Measurements from ENCODE around the gene PFKFB4. TPM values are rescaled to one million over a fixed set of nuclear protein-coding genes. Genes with fewer than 3 reads are reported as not detected.

PFKFB4 gene
- total and polyA plus RNA-seq, 2 of the 8 experiments (the other 6 are each of a cell fraction or from before 2014, with no cell fraction given) = 10.7 to 20.1 TPM

GRCh38 chr3:48514431-48515227, 42.0 kb downstream of the PFKFB4 start:
- H3K4me3 ChIP-seq (ENCODE audit: extremely low read depth in 1 of 4, insufficient read depth in 2 of 4, low read depth in 3 of 4, low read length in 4 of 4) = no peak overlapping the region
- H3K36me3 ChIP-seq (ENCODE audit: control insufficient read depth in 2 of 4, insufficient read depth in 4 of 4, low read length in 3 of 4) = no peaks in the 10 kb centered on the region; a peak in 1 of 8 replicates
- no peak overlapping the region for H2BK20ac ChIP-seq (ENCODE audit: low read length)
- no peaks in the 10 kb centered on the region for H3K27me3 ChIP-seq (replicated peaks in 1 of 4; ENCODE audit: control insufficient read depth in 3 of 4, extremely low read depth in 1 of 4, insufficient read depth in 3 of 4, low read length in 3 of 4)
- H3K79me1 ChIP-seq (ENCODE audit: low read depth, low read length) = no peaks in the 10 kb centered on the region
- H4K8ac ChIP-seq (ENCODE audit: extremely low read depth, insufficient read depth, low read length) = no peak overlapping the region
- no peak overlapping the region for H3K23ac ChIP-seq (ENCODE audit: insufficient read length)
- DNase-seq (ENCODE audit: low read depth in 1 of 2, low spot score in 2 of 2) = no peak
- no peak overlapping the region for H2AFZ ChIP-seq (ENCODE audit: low read length)
- 91% methylated on average over 8 of the region's 8 CpGs; no CpG with 5 or more reads in 1 of the 2 experiments for WGBS, 2 experiments (ENCODE audit: extremely low coverage in 1 of 2, insufficient coverage in 1 of 2, insufficient read length in 1 of 2, insufficient replicate concordance in 2 of 2, low coverage in 1 of 2, low lambda C conversion rate in 2 of 2, missing lambda C conversion rate in 1 of 2)
- H3K56ac ChIP-seq (replicated peaks; ENCODE audit: insufficient read length, low read depth, low read length) = no peak overlapping the region
- H2AK5ac ChIP-seq (ENCODE audit: low read depth, low read length) = no peak overlapping the region
- ChIA-PET POLR2A (ENCODE audit: partially characterized antibody) (interaction anchor here (0.7 to 1.1 kb wide), 3 partner anchors 41 to 97 kb away, joined by 3 to 4 read pairs (median 3); no protein-coding TSS in a partner anchor), CTCF (ENCODE audit: partially characterized antibody) (interaction anchor here (0.7 to 4.0 kb wide), 6 partner anchors 34 to 114 kb away, joined by 3 to 12 read pairs (median 7); a partner anchor contains a TSS)
- no peak overlapping the region for H3K9ac ChIP-seq (replicated peaks in 1 of 4; ENCODE audit: extremely low read depth in 1 of 4, low read depth in 3 of 4, low read length in 3 of 4)
- no peak overlapping the region for H3K4me2 ChIP-seq (ENCODE audit: insufficient read depth in 1 of 2, low read depth in 2 of 2, low read length in 2 of 2)
- no peaks in the 10 kb centered on the region for H4K20me1 ChIP-seq (replicated peaks in 1 of 2; ENCODE audit: control insufficient read depth in 1 of 2, insufficient read depth in 2 of 2, low read length in 2 of 2)
- no peaks in the 10 kb centered on the region for H3K4me1 ChIP-seq (replicated peaks in 1 of 4; ENCODE audit: control insufficient read depth in 3 of 4, insufficient read depth in 4 of 4, low read length in 3 of 4)
- no peaks in the 10 kb centered on the region for H3K9me3 ChIP-seq (ENCODE audit: insufficient read depth in 2 of 2, low read depth in 1 of 2, low read length in 1 of 2)
- H2BK15ac ChIP-seq (ENCODE audit: low read length) = no peak overlapping the region
- H3K18ac ChIP-seq (ENCODE audit: extremely low read depth, low read length) = no peak overlapping the region
- no peak overlapping the region for H3K27ac ChIP-seq (ENCODE audit: low read depth, low read length)
- H2BK12ac ChIP-seq (ENCODE audit: low read depth, low read length) = no peak overlapping the region
- no peak overlapping the region for H4K91ac ChIP-seq (replicated peaks; ENCODE audit: insufficient read length, low read length)
- H2BK120ac ChIP-seq (replicated peaks; ENCODE audit: low read depth, low read length) = no peak overlapping the region
- H3K4ac ChIP-seq (replicated peaks; ENCODE audit: insufficient read length, low read depth, low read length) = no peak overlapping the region
- H3K79me2 ChIP-seq (ENCODE audit: control insufficient read depth in 1 of 2, insufficient read depth in 2 of 2, low read length in 2 of 2) = no peaks in the 10 kb centered on the region
- no peak overlapping the region for H2BK5ac ChIP-seq (ENCODE audit: low read depth, low read length)
- FAIRE-seq = no peak
- no peaks in the 10 kb centered on the region for H3K23me2 ChIP-seq (ENCODE audit: low read depth, low read length)
- H3K14ac ChIP-seq (ENCODE audit: insufficient read length) = no peak overlapping the region
- H4K5ac ChIP-seq (ENCODE audit: insufficient read length, low read depth, low read length) = no peak overlapping the region
- TF ChIP-seq TCF12 (IDR thresholded peaks at IDR 0.05; ENCODE audit: low read depth, low read length) (no peak), KDM1A (IDR thresholded peaks at IDR 0.05; ENCODE audit: borderline replicate concordance, low read length) (no peak), CBX8 (IDR thresholded peaks at IDR 0.05; ENCODE audit: borderline replicate concordance, low read depth, low read length) (no peak), BRCA1 (IDR thresholded peaks at IDR 0.05; ENCODE audit: low read depth, low read length) (no peak), FOSL1 (IDR thresholded peaks at IDR 0.05; ENCODE audit: insufficient read depth, low read depth, low read length) (no peak), GABPA (IDR thresholded peaks at IDR 0.05; ENCODE audit: borderline replicate concordance, insufficient read depth, low read length) (no peak), EGR1 (IDR thresholded peaks at IDR 0.05; ENCODE audit: borderline replicate concordance, low read depth, low read length) (no peak), POU5F1 (IDR thresholded peaks at IDR 0.05; ENCODE audit: low read depth, low read length) (no peak), CBX5 (IDR thresholded peaks at IDR 0.05; ENCODE audit: low read depth, low read length) (no peak), SUZ12 (IDR thresholded peaks at IDR 0.05; ENCODE audit: low read length) (no peak), KDM5A (IDR thresholded peaks at IDR 0.05; ENCODE audit: low read length) (no peak)

Data from H1 (cell line).